K562 (cell line): ENCODE results near the gene RAB26.

Source experiments
- CTCF ChIP-seq, 3 experiments: IDR thresholded peaks in 2 of 3; conservative IDR thresholded peaks in 1 of 3; 2 replicates each; pipeline ENCODE4 v1.5.1; 2011 to 2012; ENCODE audit warnings: low read length in 3 of 3, mild to moderate bottlenecking in 3 of 3, control low read depth in 2 of 3, improper control_type of control experiment in 1 of 3, inconsistent platforms in 1 of 3, low read depth in 1 of 3, mixed read lengths in 1 of 3, moderate library complexity in 1 of 3; ENCODE audit not compliant: insufficient read depth in 2 of 3
- EZH2 ChIP-seq: IDR thresholded peaks from 2 replicates; pipeline ENCODE4 v1.6.1; 2012; ENCODE audit warnings: low read depth, mild to moderate bottlenecking, inconsistent platforms, low read length, borderline replicate concordance
- FOS ChIP-seq: IDR thresholded peaks from 3 replicates; pipeline ENCODE4 v1.6.1; 2011; ENCODE audit not compliant: insufficient read length; ENCODE audit errors: extremely low read depth

- no peak for TF ChIP-seq CTCF (IDR thresholded peaks at IDR 0.05 in 2 of 3, conservative IDR thresholded peaks at IDR 0.05 in 1 of 3; ENCODE audit: insufficient read depth in 2 of 3, low read depth in 1 of 3, low read length in 3 of 3)
- TF ChIP-seq EZH2, result no peak
- no peak for TF ChIP-seq FOS
Measured at GRCh38 chr16:2151188-2152091, 3.0 kb downstream of the RAB26 start.
